GM23248 (cell line): ENCODE measurements around the gene LATS2. TPM values are rescaled to one million over a fixed set of nuclear protein-coding genes. Genes with fewer than 3 reads are reported as not detected.

Experiments used
- DNase-seq: peaks from one replicate; pipeline ENCODE4 v3.0.0-alpha.2; 2015
- H2AFZ ChIP-seq: fragments of 200-600 bp; sonication (generic); 2 replicates; pipeline ENCODE4 v1.6.1; 2016; ENCODE audit warnings: antibody characterized with exemption
- H3F3A ChIP-seq: fragments of 200-600 bp; sonication (generic); 2 replicates; pipeline ENCODE4 v1.6.1; 2016; ENCODE audit warnings: mild to moderate bottlenecking, antibody characterized with exemption, mixed run types; ENCODE audit not compliant: insufficient read depth
- H3K27ac ChIP-seq: fragments of 200-600 bp; sonication (generic); 2 replicates; pipeline ENCODE4 v1.5.1; 2016; ENCODE audit warnings: mild to moderate bottlenecking
- H3K27me3 ChIP-seq: fragments of 200-600 bp; sonication (generic); replicated peaks from 2 replicates; pipeline ENCODE4 v1.6.1; 2016; ENCODE audit warnings: mild to moderate bottlenecking; ENCODE audit not compliant: insufficient read depth
- H3K36me3 ChIP-seq: fragments of 200-600 bp; sonication (generic); 2 replicates; pipeline ENCODE4 v1.6.1; 2016; ENCODE audit warnings: low read depth, mild to moderate bottlenecking
- H3K4me1 ChIP-seq: fragments of 200-600 bp; sonication (generic); 2 replicates; pipeline ENCODE4 v1.6.1; 2016; ENCODE audit warnings: mild to moderate bottlenecking; ENCODE audit not compliant: insufficient read depth
- H3K4me2 ChIP-seq: fragments of 200-600 bp; sonication (generic); one replicate; pipeline ENCODE4 v1.6.1; 2016; ENCODE audit warnings: mild to moderate bottlenecking; ENCODE audit not compliant: unreplicated experiment
- H3K4me3 ChIP-seq: fragments of 200-600 bp; sonication (generic); 2 replicates; pipeline ENCODE4 v1.5.1; 2016; ENCODE audit warnings: mild to moderate bottlenecking
- H3K79me2 ChIP-seq: fragments of 200-600 bp; sonication (generic); 2 replicates; pipeline ENCODE4 v1.6.1; 2016; ENCODE audit warnings: mild to moderate bottlenecking; ENCODE audit not compliant: insufficient read depth
- H3K9ac ChIP-seq: fragments of 200-600 bp; sonication (generic); 2 replicates; pipeline ENCODE4 v1.6.1; 2016; ENCODE audit warnings: mild to moderate bottlenecking
- H3K9me2 ChIP-seq: fragments of 200-600 bp; sonication (generic); 2 replicates; pipeline ENCODE4 v1.6.1; 2016; ENCODE audit warnings: mixed run types, mild to moderate bottlenecking, moderate library complexity; ENCODE audit not compliant: insufficient read depth
- H3K9me3 ChIP-seq: fragments of 200-600 bp; sonication (generic); one replicate; pipeline ENCODE4 v1.6.1; 2017; ENCODE audit warnings: low read depth
- H4K20me1 ChIP-seq: fragments of 200-600 bp; sonication (generic); 2 replicates; pipeline ENCODE4 v1.6.0; 2016; ENCODE audit not compliant: insufficient read depth
- EZH2 ChIP-seq: fragments of 200-600 bp; sonication (generic); IDR thresholded peaks from 2 replicates; pipeline ENCODE4 v1.6.1; 2018; ENCODE audit warnings: antibody characterized with exemption, mild to moderate bottlenecking; ENCODE audit not compliant: insufficient read depth, poor library complexity, severe bottlenecking
- EZH2phosphoT487 ChIP-seq: fragments of 200-600 bp; sonication (generic); IDR thresholded peaks from 2 replicates; pipeline ENCODE4 v1.6.1; 2018; ENCODE audit warnings: antibody characterized with exemption, moderate library complexity, mild to moderate bottlenecking, low read depth; ENCODE audit not compliant: insufficient read depth
- WGBS, 2 experiments: methylation state at CpG; one replicate each; pipeline ENCODE4 v1.1.6; 2015 to 2017; ENCODE audit warnings: low lambda C conversion rate in 2 of 2, low coverage in 1 of 2; ENCODE audit errors: missing lambda C conversion rate in 2 of 2; 5-methylcytosine and 5-hydroxymethylcytosine counted together
- in situ Hi-C: fragments of 300-500 bp; cut with MboI; formaldehyde crosslinking; loops from 2 replicates; pipeline ENCODE4 v1.15.0; 2020
- polyA plus RNA-seq: library from polyadenylated mRNA; unstranded; fragments of >200 nt; fragmentation: Nextera tagmentation; extraction: Ambion mirVana; gene quantifications from 2 replicates; pipeline ENCODE4 v1.2.1, GENCODE V29; 2016
- total RNA-seq: library from RNA; depleted of rRNA; stranded (reverse); fragments of >200 nt; shearing (Covaris generic); gene quantifications from 2 replicates; pipeline ENCODE4 v1.2.3, GENCODE V29; 2014

The LATS2 gene
- total and polyA plus RNA-seq, 2 experiments from 2014 or later, result 11.8 to 23.0 TPM

DNA sequence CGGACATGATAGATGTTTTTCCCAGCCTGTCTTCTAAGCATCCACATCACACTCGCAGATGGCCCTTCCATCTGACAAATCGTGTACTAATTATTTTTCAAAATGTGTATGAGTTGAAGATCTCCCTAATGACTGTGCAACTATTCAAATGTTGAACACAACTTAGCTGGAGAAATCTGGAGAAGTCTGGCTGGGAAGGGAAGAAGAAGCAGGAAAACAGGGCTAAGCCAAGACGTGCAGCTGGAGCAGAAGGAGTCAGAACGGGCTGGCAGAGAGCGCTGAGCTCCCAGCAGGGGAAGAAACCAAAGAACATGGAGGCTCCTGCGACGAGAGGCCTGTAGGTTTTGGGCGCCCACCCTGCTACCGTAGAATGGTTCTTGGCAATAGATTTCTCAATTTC, 13.2 kb upstream of the LATS2 start:
- H3K4me3 ChIP-seq, result peak overlapping the region; percentile 48
- H3K27me3 ChIP-seq, result no peaks in the 10 kb centered on the region
- H3K79me2 ChIP-seq, result no peaks in the 10 kb centered on the region
- no peaks in the 10 kb centered on the region for H3K9me3 ChIP-seq
- DNase-seq, result peak; percentile 67
- no peaks in the 10 kb centered on the region for H4K20me1 ChIP-seq
- peaks cover 47% of the 10 kb centered on the region for H3K4me1 ChIP-seq
- H3K9me2 ChIP-seq, result no peaks in the 10 kb centered on the region
- H3F3A ChIP-seq, result peaks cover 35% of the 10 kb centered on the region
- in situ Hi-C loops, result no loop called here
- no peak for TF ChIP-seq EZH2phosphoT487
- no peak for TF ChIP-seq EZH2
- peak overlapping the region; percentile 60 for H3K4me2 ChIP-seq
- H3K9ac ChIP-seq, result peak overlapping the region; percentile 65
- peak overlapping the region; percentile 91 for H2AFZ ChIP-seq
- no peaks in the 10 kb centered on the region for H3K36me3 ChIP-seq
- peak overlapping the region; percentile 31 for H3K27ac ChIP-seq
- 15 to 16% methylated on average over 10 of the region's 10 CpGs for WGBS, 2 experiments

DNA sequence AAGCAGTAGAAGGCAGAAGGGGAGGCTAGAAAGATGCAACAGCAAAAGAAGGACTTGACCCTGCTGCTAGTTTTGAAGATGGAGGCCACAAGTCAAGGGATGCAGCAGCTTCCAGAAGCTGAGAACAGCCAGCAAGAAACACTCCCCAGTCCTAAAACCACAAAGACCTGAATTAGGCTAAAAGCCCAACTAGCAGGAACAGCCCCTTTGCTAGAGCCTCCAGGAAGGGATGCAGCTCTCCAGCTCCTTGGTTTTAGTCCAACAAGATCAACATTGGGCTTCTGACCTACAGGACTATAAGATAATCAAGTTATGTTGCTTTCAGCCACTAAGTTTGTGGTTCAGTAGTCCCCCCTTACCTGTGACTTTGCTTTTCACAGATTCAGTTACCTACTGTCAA, 10.5 kb upstream of the LATS2 start:
- TF ChIP-seq EZH2phosphoT487, result no peak
- TF ChIP-seq EZH2, result no peak
- no peak overlapping the region for H2AFZ ChIP-seq

DNA sequence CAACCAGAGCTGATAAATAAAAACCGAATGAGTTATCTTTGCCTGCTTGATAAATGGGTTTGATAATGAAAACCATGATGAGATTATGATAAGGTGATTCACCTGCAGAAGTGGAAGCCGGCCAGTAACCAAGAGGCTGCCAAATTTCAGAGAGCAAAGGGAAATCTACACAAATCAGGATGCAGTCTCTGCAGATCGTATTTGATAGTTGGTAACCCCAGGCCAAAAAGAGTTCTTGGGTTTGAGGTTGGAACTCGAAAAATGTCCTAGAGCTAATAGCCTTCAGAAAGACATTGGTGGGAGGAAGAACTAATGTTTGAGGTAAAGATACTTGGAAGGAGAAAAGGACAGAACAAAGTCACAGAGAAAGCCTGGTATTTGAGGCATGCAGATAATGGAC, 9.6 kb upstream of the LATS2 start:
- no peak overlapping the region for H3K9ac ChIP-seq
- peak overlapping the region; percentile 34; the same call in 1 of the 2 replicates for H3K27ac ChIP-seq
- H3K4me3 ChIP-seq, result no peak overlapping the region
- H3K27me3 ChIP-seq, result no peaks in the 10 kb centered on the region
- H3K36me3 ChIP-seq, result no peaks in the 10 kb centered on the region
- H3K9me3 ChIP-seq, result no peaks in the 10 kb centered on the region
- peak overlapping the region; percentile 46 for H3K4me2 ChIP-seq
- H3K79me2 ChIP-seq, result no peaks in the 10 kb centered on the region
- peaks cover 30% of the 10 kb centered on the region for H3F3A ChIP-seq
- TF ChIP-seq EZH2phosphoT487 (no peak), EZH2 (no peak)
- DNase-seq, result no peak
- in situ Hi-C loops, result no loop called here
- H4K20me1 ChIP-seq, result no peaks in the 10 kb centered on the region
- H3K9me2 ChIP-seq, result no peaks in the 10 kb centered on the region
- H3K4me1 ChIP-seq, result peaks cover 46% of the 10 kb centered on the region
- no peak overlapping the region for H2AFZ ChIP-seq
- 70 to 78% methylated on average over 4 of the region's 4 CpGs for WGBS, 2 experiments

More for the DNA sequence above, 10.5 kb upstream of the LATS2 start:
- H3K9me3 ChIP-seq, result no peaks in the 10 kb centered on the region
- no peak overlapping the region for H3K4me2 ChIP-seq
- no peaks in the 10 kb centered on the region for H3K27me3 ChIP-seq
- H3K36me3 ChIP-seq, result no peaks in the 10 kb centered on the region
- no peak overlapping the region for H3K9ac ChIP-seq
- peaks cover 30% of the 10 kb centered on the region for H3F3A ChIP-seq
- no peaks in the 10 kb centered on the region for H3K79me2 ChIP-seq
- no peaks in the 10 kb centered on the region for H4K20me1 ChIP-seq
- no peaks in the 10 kb centered on the region for H3K9me2 ChIP-seq
- in situ Hi-C loops, result no loop called here
- DNase-seq, result no peak
- no peak overlapping the region for H3K27ac ChIP-seq
- no peak overlapping the region for H3K4me3 ChIP-seq
- peaks cover 46% of the 10 kb centered on the region for H3K4me1 ChIP-seq

DNA sequence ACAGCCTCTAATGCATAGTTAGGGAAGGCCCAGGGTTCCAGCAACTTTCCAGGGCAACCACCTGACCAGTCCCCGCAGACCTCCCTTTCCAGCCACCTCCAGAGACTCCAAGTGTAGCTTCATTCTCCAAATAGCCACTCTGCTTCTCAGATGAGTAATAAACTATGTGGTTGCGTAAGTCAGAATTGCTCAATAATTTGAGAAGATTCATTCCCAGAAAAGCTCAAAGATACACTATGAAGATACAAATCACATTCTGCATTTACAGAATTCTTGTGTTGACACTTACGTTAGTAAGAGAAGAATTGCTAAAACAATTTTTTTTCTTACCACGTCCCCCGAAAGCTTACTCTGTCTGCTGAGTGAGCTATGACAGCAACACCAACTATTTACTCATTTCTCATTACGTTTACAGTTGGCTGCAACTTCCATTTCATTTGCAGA, 8.2 kb upstream of the LATS2 start:
- Histone ChIP-seq H3K4me1 (peaks cover 37% of the 10 kb centered on the region), H3K4me3 (0 out of 2 replicates have a peak overlapping the region, but pooled peaks have one; percentile 13), H4K20me1 (no peaks in the 10 kb centered on the region), H3K27ac (peak overlapping the region; percentile 81), H2AFZ (no peak overlapping the region), H3K9me3 (no peaks in the 10 kb centered on the region), H3K79me2 (no peaks in the 10 kb centered on the region), H3K9ac (peak overlapping the region; percentile 48), H3K27me3 (no peaks in the 10 kb centered on the region), H3F3A (peaks cover 30% of the 10 kb centered on the region), H3K36me3 (no peaks in the 10 kb centered on the region), H3K9me2 (no peaks in the 10 kb centered on the region), H3K4me2 (peak overlapping the region; percentile 39)
- WGBS, 2 experiments, result 0% methylated on average over 6 of the region's 6 CpGs
- DNase-seq, result peak; percentile 95
- TF ChIP-seq EZH2 (no peak), EZH2phosphoT487 (peak; percentile 90; the same call in 1 of the 2 replicates)
- in situ Hi-C loops, result no loop called here

DNA sequence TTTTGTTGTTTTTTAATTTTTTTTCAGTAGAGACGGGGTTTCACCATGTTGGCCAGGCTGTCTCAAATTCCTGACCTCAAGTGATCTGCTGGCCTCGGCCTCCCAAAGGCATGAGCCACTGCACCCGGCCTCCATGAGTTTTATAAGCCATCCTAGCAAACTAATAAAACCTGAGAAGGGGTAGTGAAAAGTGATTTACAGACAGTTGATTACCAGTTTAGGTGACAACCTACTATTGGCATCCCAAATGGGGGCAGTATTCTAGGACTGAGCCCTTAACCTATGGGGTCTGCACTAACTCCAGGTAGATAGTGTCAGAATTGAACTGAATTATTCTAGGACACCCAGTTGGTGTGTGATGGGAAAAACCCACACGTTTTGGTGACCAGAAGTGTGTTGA, 6.5 kb upstream of the LATS2 start:
- H3K9ac ChIP-seq, result no peak overlapping the region
- H4K20me1 ChIP-seq, result no peaks in the 10 kb centered on the region
- H3K9me3 ChIP-seq, result no peaks in the 10 kb centered on the region
- TF ChIP-seq EZH2 (no peak), EZH2phosphoT487 (no peak)
- H3K4me2 ChIP-seq, result no peak overlapping the region
- peaks cover 30% of the 10 kb centered on the region for H3F3A ChIP-seq
- no peak for DNase-seq
- WGBS, 2 experiments, result 80 to 87% methylated on average over 4 of the region's 4 CpGs
- H3K9me2 ChIP-seq, result no peaks in the 10 kb centered on the region
- H3K79me2 ChIP-seq, result no peaks in the 10 kb centered on the region
- no peaks in the 10 kb centered on the region for H3K36me3 ChIP-seq
- no peak overlapping the region for H3K4me3 ChIP-seq
- peaks cover 34% of the 10 kb centered on the region for H3K4me1 ChIP-seq
- no peak overlapping the region for H2AFZ ChIP-seq
- in situ Hi-C loops, result no loop called here
- H3K27me3 ChIP-seq, result no peaks in the 10 kb centered on the region
- no peak overlapping the region for H3K27ac ChIP-seq
